ENCODE data around the gene AOAH. TPM values are rescaled to one million over a fixed set of nuclear protein-coding genes. Genes with fewer than 3 reads are reported as not detected.

The AOAH gene
- total RNA-seq, 1 experiment from 2014 or later, result not detected

- no peaks in the 10 kb centered on the region for H3K36me3 ChIP-seq (ENCODE audit: control insufficient read depth, insufficient read depth, low read length)
- DNase-seq, result no peak
- Mint-ChIP-seq H3K4me1 (ENCODE audit: low read depth, unreplicated experiment) (peaks cover 13% of the 10 kb centered on the region), H3K4me3 (ENCODE audit: unreplicated experiment) (no peak overlapping the region), H3K9me3 (ENCODE audit: unreplicated experiment) (peaks cover 6% of the 10 kb centered on the region), H3K27me3 (ENCODE audit: insufficient read depth, unreplicated experiment) (no peaks in the 10 kb centered on the region), H3K27ac (ENCODE audit: unreplicated experiment) (no peak overlapping the region), H3K36me3 (ENCODE audit: insufficient read depth, unreplicated experiment) (peaks cover 6% of the 10 kb centered on the region)
- H3K4me3 ChIP-seq (ENCODE audit: low read depth, low read length), result no peak overlapping the region
- H3K9me3 ChIP-seq, result no peaks in the 10 kb centered on the region
- no TSS peak for BruUV-seq (replicated peaks)
- TF ChIP-seq CTCF (IDR thresholded peaks at IDR 0.05; ENCODE audit: insufficient read depth in 1 of 2, low read depth in 1 of 2, low read length in 1 of 2, severe bottlenecking in 1 of 2, unreplicated experiment in 1 of 2), result no peak
- ChIA-PET CTCF (no interaction called here), POLR2A (no interaction called here)
- intact Hi-C loops (cut with micrococcal nuclease; ENCODE audit: unreplicated experiment), result no loop called here
- no peaks in the 10 kb centered on the region for H3K27me3 ChIP-seq (replicated peaks; ENCODE audit: control insufficient read depth, insufficient read depth, low read length)
- H3K4me1 ChIP-seq, result no peaks in the 10 kb centered on the region
Measured at GRCh38 chr7:36657036-36657660, 67.1 kb downstream of the AOAH start.

- POLR2A ChIA-PET, result no interaction called here
- DNase-seq, result no peak
- H3K27me3 Mint-ChIP-seq (ENCODE audit: insufficient read depth, unreplicated experiment), result no peaks in the 10 kb centered on the region
- Histone ChIP-seq H3K4me1 (no peaks in the 10 kb centered on the region), H3K36me3 (ENCODE audit: control insufficient read depth, insufficient read depth, low read length) (no peaks in the 10 kb centered on the region), H3K27me3 (replicated peaks; ENCODE audit: control insufficient read depth, insufficient read depth, low read length) (no peaks in the 10 kb centered on the region; the same call in 1 of the 2 replicates), H3K4me3 (ENCODE audit: low read depth, low read length) (no peak overlapping the region), H3K9me3 (no peaks in the 10 kb centered on the region)
- peaks cover 11% of the 10 kb centered on the region for H3K4me1 Mint-ChIP-seq (ENCODE audit: low read depth, unreplicated experiment)
- H3K4me3 Mint-ChIP-seq (ENCODE audit: unreplicated experiment), result no peak overlapping the region
- peaks cover 6% of the 10 kb centered on the region for H3K36me3 Mint-ChIP-seq (ENCODE audit: insufficient read depth, unreplicated experiment)
- no peak overlapping the region for H3K27ac Mint-ChIP-seq (ENCODE audit: unreplicated experiment)
- BruUV-seq (replicated peaks), result no TSS peak
- intact Hi-C loops (cut with micrococcal nuclease; ENCODE audit: unreplicated experiment), result no loop called here
- CTCF ChIA-PET, result no interaction called here
- TF ChIP-seq CTCF (IDR thresholded peaks at IDR 0.05; ENCODE audit: insufficient read depth in 1 of 2, low read depth in 1 of 2, low read length in 1 of 2, severe bottlenecking in 1 of 2, unreplicated experiment in 1 of 2), result no peak
- H3K9me3 Mint-ChIP-seq (ENCODE audit: unreplicated experiment), result peaks cover 6% of the 10 kb centered on the region
Measured at GRCh38 chr7:36654436-36654835, 69.9 kb downstream of the AOAH start.

GRCh38 chr7:36653663-36654355 is 70.5 kb downstream of the AOAH start:
- H3K36me3 Mint-ChIP-seq (ENCODE audit: insufficient read depth, unreplicated experiment), result peaks cover 6% of the 10 kb centered on the region
- H3K9me3 Mint-ChIP-seq (ENCODE audit: unreplicated experiment), result peaks cover 6% of the 10 kb centered on the region
- H3K4me3 Mint-ChIP-seq (ENCODE audit: unreplicated experiment), result no peak overlapping the region
- no peaks in the 10 kb centered on the region for H3K9me3 ChIP-seq
- ChIA-PET POLR2A (no interaction called here), CTCF (no interaction called here)
- BruUV-seq (replicated peaks), result no TSS peak
- no peaks in the 10 kb centered on the region; the same call in 1 of the 2 replicates for H3K27me3 ChIP-seq (replicated peaks; ENCODE audit: control insufficient read depth, insufficient read depth, low read length)
- no peaks in the 10 kb centered on the region for H3K27me3 Mint-ChIP-seq (ENCODE audit: insufficient read depth, unreplicated experiment)
- intact Hi-C loops (cut with micrococcal nuclease; ENCODE audit: unreplicated experiment), result no loop called here
- no peak overlapping the region for H3K27ac Mint-ChIP-seq (ENCODE audit: unreplicated experiment)
- H3K4me1 ChIP-seq, result no peaks in the 10 kb centered on the region
- no peaks in the 10 kb centered on the region for H3K36me3 ChIP-seq (ENCODE audit: control insufficient read depth, insufficient read depth, low read length)
- TF ChIP-seq CTCF (IDR thresholded peaks at IDR 0.05; ENCODE audit: insufficient read depth in 1 of 2, low read depth in 1 of 2, low read length in 1 of 2, severe bottlenecking in 1 of 2, unreplicated experiment in 1 of 2), result no peak
- peaks cover 11% of the 10 kb centered on the region for H3K4me1 Mint-ChIP-seq (ENCODE audit: low read depth, unreplicated experiment)
- no peak overlapping the region for H3K4me3 ChIP-seq (ENCODE audit: low read depth, low read length)
- no peak for DNase-seq

Measured in Caco-2 (cell line).